IMR-90 (cell line): ENCODE results near the gene ATP8B4. TPM values are rescaled to one million over a fixed set of nuclear protein-coding genes. Genes with fewer than 3 reads are reported as not detected.

Source experiments
- ATAC-seq: fragments of 200-7000 bp; cut with Tn5 transposase; 2 replicates; pipeline ENCODE4 v1.9.1; 2020; ENCODE audit warnings: low read depth, mild to moderate bottlenecking, moderate library complexity
- BruUV-seq: library from RNA; stranded (reverse); fragments of 400-500 nt; replicated peaks from 2 replicates; lab custom pipeline; 2021; lab: Mats Ljungman, UMichigan
- CTCF ChIA-PET: fragments of 300-600 bp; formaldehyde crosslinking; extraction: SDS; loops from one replicate; lab custom pipeline; 2021; ENCODE audit warnings: antibody characterized with exemption; lab: Yijun Ruan, JAX
- POLR2A ChIA-PET: fragments of 300-600 bp; sonication (Branson Sonifier 250); formaldehyde crosslinking; loops from one replicate; lab custom pipeline; 2022; ENCODE audit warnings: antibody characterized with exemption; ENCODE audit not compliant: unreplicated experiment; lab: Charles Lee
- DNase-seq: peaks from one replicate; pipeline ENCODE4 v3.0.0; 2013
- H2AFZ ChIP-seq: replicated peaks from 2 replicates; pipeline ENCODE3; 2013; ENCODE audit warnings: low read length, mild to moderate bottlenecking; ENCODE audit not compliant: poor library complexity
- H2AK5ac ChIP-seq: 2 replicates; pipeline ENCODE4 v1.6.1; 2013; ENCODE audit warnings: low read depth, low read length, inconsistent platforms
- H2AK9ac ChIP-seq: replicated peaks from 2 replicates; pipeline ENCODE3; 2013; ENCODE audit warnings: mild to moderate bottlenecking, low read depth, low read length, moderate library complexity; ENCODE audit not compliant: poor library complexity
- H2BK120ac ChIP-seq: 2 replicates; pipeline ENCODE4 v1.6.1; 2013; ENCODE audit warnings: low read depth, low read length, inconsistent platforms
- H2BK15ac ChIP-seq: 3 replicates; pipeline ENCODE4 v1.6.1; 2013; ENCODE audit warnings: low read depth, low read length, inconsistent platforms
- H2BK20ac ChIP-seq: 2 replicates; pipeline ENCODE4 v1.6.1; 2013; ENCODE audit warnings: low read depth, mild to moderate bottlenecking, inconsistent platforms, low read length, moderate library complexity
- H2BK5ac ChIP-seq: 2 replicates; pipeline ENCODE4 v1.6.1; 2013; ENCODE audit warnings: mild to moderate bottlenecking, low read depth, low read length, inconsistent platforms; ENCODE audit not compliant: poor library complexity, severe bottlenecking
- H3K14ac ChIP-seq: replicated peaks from 2 replicates; pipeline ENCODE4 v1.6.1; 2013; ENCODE audit warnings: low read depth, low read length, inconsistent platforms
- H3K18ac ChIP-seq: 2 replicates; pipeline ENCODE4 v1.6.1; 2013; ENCODE audit warnings: low read depth, low read length, control low read depth
- H3K23ac ChIP-seq: 2 replicates; pipeline ENCODE4 v1.6.1; 2013; ENCODE audit warnings: low read depth, low read length, inconsistent platforms
- H3K27ac ChIP-seq: 2 replicates; pipeline ENCODE4 v1.5.1; 2013; ENCODE audit warnings: mild to moderate bottlenecking, control low read depth, low read length; ENCODE audit not compliant: insufficient read depth
- H3K27me3 ChIP-seq: 2 replicates; pipeline ENCODE4 v1.6.1; 2013; ENCODE audit warnings: low read length; ENCODE audit not compliant: control insufficient read depth, insufficient read depth
- H3K36me3 ChIP-seq: 2 replicates; pipeline ENCODE4 v1.6.1; 2013; ENCODE audit warnings: low read length, mixed read lengths; ENCODE audit not compliant: control insufficient read depth, insufficient read depth
- H3K4ac ChIP-seq: 2 replicates; pipeline ENCODE4 v1.6.1; 2013; ENCODE audit warnings: low read depth, low read length, inconsistent platforms
- H3K4me1 ChIP-seq: 2 replicates; pipeline ENCODE4 v1.6.1; 2013; ENCODE audit warnings: low read length, mixed read lengths; ENCODE audit not compliant: control insufficient read depth, insufficient read depth
- H3K4me2 ChIP-seq: 2 replicates; pipeline ENCODE4 v1.6.1; 2013; ENCODE audit warnings: low read depth, mild to moderate bottlenecking, control low read depth, low read length, moderate library complexity
- H3K4me3 ChIP-seq: 2 replicates; pipeline ENCODE4 v1.5.1; 2013; ENCODE audit warnings: low read depth, mild to moderate bottlenecking, control low read depth, low read length, moderate library complexity; ENCODE audit not compliant: insufficient read depth
- H3K56ac ChIP-seq: 2 replicates; pipeline ENCODE4 v1.6.1; 2013; ENCODE audit warnings: low read length, inconsistent platforms; ENCODE audit not compliant: insufficient read depth; ENCODE audit errors: extremely low read depth
- H3K79me1 ChIP-seq, 2 experiments: 2 replicates each; pipeline ENCODE4 v1.6.1; 2013; ENCODE audit warnings: low read length in 2 of 2, inconsistent platforms in 1 of 2, low read depth in 1 of 2
- H3K9ac ChIP-seq: 2 replicates; pipeline ENCODE4 v1.6.1; 2013; ENCODE audit warnings: low read depth, low read length, control low read depth
- H3K9me1 ChIP-seq: 2 replicates; pipeline ENCODE4 v1.6.1; 2013; ENCODE audit warnings: low read length, inconsistent platforms; ENCODE audit not compliant: insufficient read depth
- H3K9me3 ChIP-seq: 2 replicates; pipeline ENCODE4 v1.6.1; 2013; ENCODE audit warnings: low read length; ENCODE audit not compliant: control insufficient read depth, insufficient read depth
- H4K20me1 ChIP-seq: 2 replicates; pipeline ENCODE4 v1.6.1; 2013; ENCODE audit warnings: low read length, inconsistent platforms; ENCODE audit not compliant: insufficient read depth
- H4K5ac ChIP-seq: 2 replicates; pipeline ENCODE4 v1.6.1; 2013; ENCODE audit warnings: mild to moderate bottlenecking, low read depth, low read length, control low read depth
- H4K8ac ChIP-seq, 2 experiments: 2 replicates each; pipeline ENCODE4 v1.6.1; 2013; ENCODE audit warnings: low read depth in 2 of 2, low read length in 2 of 2, control low read depth in 1 of 2, inconsistent platforms in 1 of 2
- H4K91ac ChIP-seq: 2 replicates; pipeline ENCODE4 v1.6.1; 2013; ENCODE audit warnings: low read depth, low read length, inconsistent platforms; ENCODE audit not compliant: insufficient read depth
- BHLHE40 ChIP-seq: fragments of 150-350 bp; IDR thresholded peaks from 2 replicates; pipeline ENCODE4 v1.6.1; 2016; ENCODE audit warnings: mild to moderate bottlenecking, low read depth, low read length
- CEBPB ChIP-seq: IDR thresholded peaks from 2 replicates; pipeline ENCODE4 v1.6.1; 2012; ENCODE audit warnings: low read depth, low read length, improper control_type of control experiment
- CHD1 ChIP-seq: IDR thresholded peaks from 2 replicates; pipeline ENCODE4 v1.6.1; 2012; ENCODE audit warnings: low read depth, low read length, improper control_type of control experiment
- ELK1 ChIP-seq: fragments of 150-350 bp; IDR thresholded peaks from 2 replicates; pipeline ENCODE4 v1.6.1; 2016; ENCODE audit warnings: low read depth, mild to moderate bottlenecking, low read length, moderate library complexity, borderline replicate concordance
- FOS ChIP-seq: fragments of 150-350 bp; IDR thresholded peaks from 2 replicates; pipeline ENCODE4 v1.6.1; 2016; ENCODE audit warnings: low read depth, low read length
- MAFK ChIP-seq: IDR thresholded peaks from 2 replicates; pipeline ENCODE4 v1.6.1; 2012; ENCODE audit warnings: low read depth, low read length, improper control_type of control experiment
- MAZ ChIP-seq: IDR thresholded peaks from 2 replicates; pipeline ENCODE4 v1.6.1; 2012; ENCODE audit warnings: low read depth, mild to moderate bottlenecking, low read length, improper control_type of control experiment, moderate library complexity, borderline replicate concordance
- MXI1 ChIP-seq: IDR thresholded peaks from 2 replicates; pipeline ENCODE4 v1.6.1; 2012; ENCODE audit warnings: low read depth, mild to moderate bottlenecking, low read length, moderate library complexity, borderline replicate concordance
- NFE2L2 ChIP-seq: fragments of 150-350 bp; IDR thresholded peaks from 2 replicates; pipeline ENCODE4 v1.6.1; 2016; ENCODE audit warnings: low read depth, mild to moderate bottlenecking, low read length
- POLR2A ChIP-seq: IDR thresholded peaks from 2 replicates; pipeline ENCODE4 v1.6.1; 2012; ENCODE audit warnings: mild to moderate bottlenecking, low read depth, low read length
- RAD21 ChIP-seq: IDR thresholded peaks from 2 replicates; pipeline ENCODE4 v1.6.1; 2012; ENCODE audit warnings: low read length, improper control_type of control experiment
- RCOR1 ChIP-seq: IDR thresholded peaks from 2 replicates; pipeline ENCODE4 v1.6.1; 2012; ENCODE audit warnings: mild to moderate bottlenecking, low read length, improper control_type of control experiment; ENCODE audit not compliant: insufficient replicate concordance
- RFX5 ChIP-seq: IDR thresholded peaks from 2 replicates; pipeline ENCODE4 v1.8.0; 2012; ENCODE audit warnings: low read depth, mild to moderate bottlenecking, low read length, moderate library complexity
- SMC3 ChIP-seq: fragments of 150-350 bp; IDR thresholded peaks from 2 replicates; pipeline ENCODE4 v1.6.1; 2016; ENCODE audit warnings: low read depth, mild to moderate bottlenecking, antibody characterized with exemption, low read length, moderate library complexity
- USF2 ChIP-seq: fragments of 150-350 bp; IDR thresholded peaks from 2 replicates; pipeline ENCODE4 v1.6.1; 2017; ENCODE audit warnings: mild to moderate bottlenecking, antibody characterized with exemption, low read length, low read depth
- WGBS, 2 experiments: methylation state at CpG; one replicate each; pipeline versions ENCODE4 v1.1.5 to v1.1.7; 2013; ENCODE audit warnings: missing lambda C conversion rate in 2 of 2; ENCODE audit not compliant: insufficient read length in 1 of 2; ENCODE audit errors: extremely low coverage in 2 of 2; 5-methylcytosine and 5-hydroxymethylcytosine counted together
- dilution Hi-C: fragments of 300-500 bp; cut with HindIII; formaldehyde crosslinking; loops from one replicate; pipeline ENCODE4 v1.14.3; 2018; ENCODE audit warnings: low sequenced_read_pairs; ENCODE audit not compliant: unreplicated experiment
- in situ Hi-C: fragments of 300-500 bp; cut with MboI; formaldehyde crosslinking; loops from 3 replicates; pipeline ENCODE4 v1.14.3; 2019; ENCODE audit warnings: low sequenced_read_pairs, inconsistent platforms, mixed read lengths
- intact Hi-C: fragments of 100-400 bp; cut with micrococcal nuclease; formaldehyde crosslinking; loops from 2 replicates; pipeline ENCODE4 v1.10.0; 2022
- polyA plus RNA-seq, 3 experiments: library from polyadenylated mRNA; depleted of rRNA; stranded (reverse); fragments of >200 nt; gene quantifications; 2 replicates each; pipeline ENCODE4 v1.2.3, GENCODE V29; 2012; ENCODE audit warnings: low replicate concordance in 1 of 3
- total RNA-seq: library from RNA; depleted of rRNA; stranded (reverse); fragments of >200 nt; gene quantifications from 2 replicates; pipeline ENCODE4 v1.2.3, GENCODE V29; 2012

Gene ATP8B4
- total and polyA plus RNA-seq, 2 of the 4 experiments (the other 2 are of a cell fraction) = 0.12 to 0.54 TPM

- Histone ChIP-seq H3K36me3 (no peaks in the 10 kb centered on the region), H3K4ac (no peak overlapping the region), H3K56ac (no peak overlapping the region), H3K79me1 (no peaks in the 10 kb centered on the region), H3K4me2 (no peak overlapping the region), H3K4me3 (no peak overlapping the region), H3K9me1 (no peaks in the 10 kb centered on the region), H4K5ac (no peak overlapping the region), H3K27me3 (no peaks in the 10 kb centered on the region), H3K14ac (no peak overlapping the region), H3K23ac (no peak overlapping the region), H2BK20ac (no peak overlapping the region), H2BK5ac (no peak overlapping the region), H2BK15ac (no peak overlapping the region), H4K91ac (no peak overlapping the region), H3K27ac (no peak overlapping the region), H2AK5ac (no peak overlapping the region), H3K4me1 (peaks cover 6% of the 10 kb centered on the region), H2BK120ac (no peak overlapping the region), H3K18ac (no peak overlapping the region), H3K9ac (no peak overlapping the region), H4K20me1 (no peaks in the 10 kb centered on the region), H3K9me3 (no peaks in the 10 kb centered on the region), H2AK9ac (no peak overlapping the region), H2AFZ (no peak overlapping the region), H4K8ac (no peak overlapping the region)
- DNase-seq (no peak), ATAC-seq (no peak)
- intact Hi-C loops = no loop called here
- WGBS, 2 experiments = no CpG with 5 or more reads among the region's 4 CpGs
- CTCF ChIA-PET = interaction anchor here (1.0 kb wide), 1 partner anchor 9 kb away, joined by 8 read pairs; no protein-coding TSS in a partner anchor
- no TSS peak for BruUV-seq
- in situ Hi-C loops = no loop called here
- dilution Hi-C loops = no loop called here
- POLR2A ChIA-PET = no interaction called here
- TF ChIP-seq MAFK = no peak
- no peak for TF ChIP-seq FOS
- TF ChIP-seq USF2 = no peak
- TF ChIP-seq CEBPB = no peak
- TF ChIP-seq RAD21 = no peak
- no peak for TF ChIP-seq RFX5
- no peak for TF ChIP-seq ELK1
- no peak for TF ChIP-seq MAZ
- no peak for TF ChIP-seq RCOR1
- no peak for TF ChIP-seq BHLHE40
- TF ChIP-seq SMC3 = no peak
- no peak for TF ChIP-seq POLR2A
- TF ChIP-seq MXI1 = no peak
- no peak for TF ChIP-seq CHD1
- TF ChIP-seq NFE2L2 = no peak
Observed at GRCh38 chr15:49883121-49883520, 235.9 kb downstream of the ATP8B4 start.
